NCI-H2196 treated with DMSO at 0.1 percent for 48 hours (cell line): Measurements from ENCODE around the gene SSH3.

ENCODE experiments used
- DNase-seq: peaks from one replicate; lab custom pipeline; 2025; ENCODE audit not compliant: unreplicated experiment; lab: John Stamatoyannopoulos, UW

The SSH3 gene

DNA sequence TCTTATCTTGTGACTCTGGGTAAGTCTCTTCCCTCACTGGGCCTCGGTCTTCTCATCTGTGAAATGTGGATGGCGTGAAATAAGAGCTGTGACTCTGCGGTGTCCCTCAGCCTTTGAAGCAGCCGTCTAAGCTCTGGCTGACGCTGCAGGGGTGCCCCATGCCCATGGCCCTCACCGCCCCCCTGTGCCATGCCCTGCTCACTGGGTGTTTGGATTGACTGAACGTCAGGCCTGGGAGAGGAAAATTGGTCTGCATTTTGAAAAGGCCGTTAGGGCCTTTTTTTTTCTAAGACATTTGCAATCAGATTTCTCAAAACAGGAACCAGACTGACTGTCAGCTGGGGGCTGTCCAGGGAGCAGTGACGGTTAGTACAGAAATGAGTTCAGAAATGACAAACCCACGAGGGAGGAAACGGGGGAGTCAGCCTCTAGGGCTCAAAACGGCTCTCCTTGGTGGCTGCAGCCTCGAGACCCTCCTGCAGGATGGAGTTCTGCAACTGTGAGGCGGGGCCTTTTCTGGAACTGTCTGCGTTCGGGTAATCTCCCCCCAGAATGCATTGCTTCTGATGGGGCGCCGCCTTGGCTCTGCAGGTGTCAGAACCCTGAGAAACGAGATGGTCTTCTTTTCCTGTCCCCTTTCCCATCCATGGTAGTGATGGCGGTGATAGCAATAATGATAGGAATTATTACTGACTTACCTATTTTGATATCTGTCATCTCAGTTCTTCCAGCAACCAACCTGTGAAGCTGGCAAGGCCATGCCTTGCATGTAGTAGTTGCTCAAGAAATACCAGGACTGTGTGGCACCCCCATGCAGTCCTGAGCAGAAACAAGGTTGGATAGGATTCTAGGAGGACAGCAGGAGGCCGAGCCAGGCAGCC is 35.0 kb upstream of the SSH3 start:
- no peak for DNase-seq

DNA sequence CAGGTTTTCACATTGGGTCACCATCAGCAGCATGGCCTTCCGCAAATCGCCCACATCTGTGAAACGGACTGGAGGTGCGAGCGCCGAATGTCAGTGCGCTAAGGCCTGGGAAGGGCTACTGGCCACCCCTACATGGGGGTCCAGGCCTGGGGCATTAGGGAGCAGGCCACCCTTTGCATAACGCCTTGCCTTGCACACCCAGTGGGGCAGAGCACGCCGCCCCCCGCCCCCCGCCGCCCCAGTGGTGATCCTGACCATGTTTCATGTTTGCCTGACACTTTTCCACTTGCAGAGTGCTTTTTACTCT is 34.4 kb upstream of the SSH3 start:
- no peak for DNase-seq

- DNase-seq, result no peak
Measured at GRCh38 chr11:67269401-67270255, 33.7 kb upstream of the SSH3 start.

- no peak for DNase-seq
Measured at GRCh38 chr11:67270256-67271204, 32.8 kb upstream of the SSH3 start.

GRCh38 chr11:67271205-67271540 is 32.2 kb upstream of the SSH3 start:
- DNase-seq, result no peak

- no peak for DNase-seq
Measured at GRCh38 chr11:67271541-67272284, 31.6 kb upstream of the SSH3 start.

GRCh38 chr11:67272327-67273259 is 30.7 kb upstream of the SSH3 start:
- DNase-seq, result no peak

- no peak for DNase-seq
Measured at GRCh38 chr11:67273260-67273990, 29.9 kb upstream of the SSH3 start.

GRCh38 chr11:67274768-67275605 is 28.3 kb upstream of the SSH3 start:
- no peak for DNase-seq

DNA sequence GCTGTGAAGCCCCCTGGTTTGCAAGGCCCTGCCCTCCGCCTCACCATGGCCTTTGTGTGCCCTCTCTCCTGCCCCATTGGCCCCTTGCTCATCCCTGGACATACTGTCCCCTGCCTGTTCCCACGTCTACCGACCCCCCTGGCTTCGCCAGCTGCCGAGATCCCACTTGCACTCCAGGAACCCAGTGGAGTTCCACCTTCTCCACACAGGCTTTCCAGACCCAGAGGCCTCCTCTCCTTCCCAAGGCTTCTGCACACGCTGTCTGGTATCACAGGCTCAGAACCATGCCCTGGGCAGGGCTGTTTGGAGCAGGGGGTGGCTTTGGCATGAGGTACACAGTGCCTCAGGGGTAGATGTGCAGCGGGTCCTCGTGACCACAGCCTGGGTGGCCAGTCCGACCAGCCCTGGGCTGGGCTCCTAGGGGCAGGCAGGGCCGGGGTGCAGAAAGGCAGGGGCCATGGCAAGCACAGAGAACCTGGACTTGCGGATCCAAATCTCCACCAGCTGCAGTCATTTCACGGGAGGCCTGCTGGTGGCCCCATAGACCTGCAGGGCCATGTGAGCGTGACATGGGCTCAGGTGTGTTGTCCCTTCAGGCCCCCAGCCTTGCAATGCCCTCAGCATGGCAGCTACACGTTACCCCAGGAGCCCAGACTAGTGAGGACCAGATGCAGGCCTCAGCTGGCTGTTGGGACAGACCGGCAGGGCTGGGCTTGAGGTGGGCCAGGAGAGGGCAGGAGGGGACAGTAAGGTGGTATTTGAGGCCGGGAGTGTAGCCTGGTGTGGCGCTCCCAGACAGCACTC is 27.5 kb upstream of the SSH3 start:
- no peak for DNase-seq

DNA sequence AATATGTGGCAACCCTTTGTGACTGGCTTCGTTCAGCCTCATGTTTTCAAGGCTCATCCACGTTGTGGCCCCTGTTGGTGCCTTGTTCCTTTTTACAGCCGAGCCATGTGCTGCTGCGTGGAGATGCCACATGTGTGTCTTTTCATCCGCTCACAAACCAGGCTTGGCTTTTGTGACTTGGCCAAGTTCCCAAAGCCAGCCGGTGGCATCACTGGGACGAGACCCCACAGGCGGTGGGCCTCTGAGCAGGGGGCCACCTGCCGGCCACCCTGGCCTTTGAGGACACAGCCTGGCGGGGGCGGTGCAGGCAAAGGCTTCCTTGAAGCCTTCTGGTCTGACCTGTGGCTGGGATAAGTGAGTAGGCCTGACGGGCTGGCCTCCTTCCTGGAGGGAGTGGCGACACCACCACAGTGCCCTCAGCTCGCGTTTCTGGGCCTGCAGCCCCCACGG is 26.5 kb upstream of the SSH3 start:
- no peak for DNase-seq

- DNase-seq, result peak; percentile 80
Measured at GRCh38 chr11:67277231-67277961, 25.9 kb upstream of the SSH3 start.

DNA sequence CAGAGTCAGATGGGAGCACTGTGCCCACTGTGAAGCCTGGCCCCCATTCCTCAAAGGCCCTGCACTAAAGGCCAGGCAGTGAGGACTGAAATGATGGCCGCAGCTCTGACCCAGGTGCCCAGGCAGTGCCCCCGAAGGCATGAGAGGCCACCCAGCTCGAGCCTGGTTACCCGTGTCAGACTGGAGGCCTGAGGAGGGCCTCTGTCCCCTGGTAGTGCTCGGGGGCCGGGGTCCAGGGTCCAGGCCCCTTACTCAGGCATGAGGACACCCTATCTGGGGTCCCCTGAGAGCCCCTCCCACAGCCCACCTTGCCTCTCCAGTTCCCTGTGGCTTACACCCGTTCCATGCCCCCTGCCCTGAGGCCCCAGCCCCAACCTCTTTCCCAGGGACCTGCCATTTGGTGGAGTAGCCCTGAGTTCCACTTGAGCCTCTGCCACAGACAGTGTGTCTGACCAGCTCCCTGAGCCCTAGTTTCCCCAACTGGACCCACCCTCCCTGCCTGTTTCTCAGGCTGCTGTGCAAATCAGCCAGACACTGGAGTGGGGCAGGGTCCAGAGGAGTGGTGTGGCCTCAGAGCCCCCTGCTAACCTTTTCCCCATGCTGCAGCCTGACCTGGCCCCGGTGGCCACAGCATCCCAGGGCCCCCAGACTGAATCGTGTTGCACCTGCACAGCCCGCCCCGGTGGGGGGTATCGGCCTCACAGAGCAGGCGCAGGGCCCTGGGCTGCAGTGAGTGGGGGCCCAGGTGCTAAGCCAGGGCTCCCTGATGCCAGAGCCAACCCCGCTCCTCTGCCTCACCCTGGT is 25.0 kb upstream of the SSH3 start:
- no peak for DNase-seq

DNA sequence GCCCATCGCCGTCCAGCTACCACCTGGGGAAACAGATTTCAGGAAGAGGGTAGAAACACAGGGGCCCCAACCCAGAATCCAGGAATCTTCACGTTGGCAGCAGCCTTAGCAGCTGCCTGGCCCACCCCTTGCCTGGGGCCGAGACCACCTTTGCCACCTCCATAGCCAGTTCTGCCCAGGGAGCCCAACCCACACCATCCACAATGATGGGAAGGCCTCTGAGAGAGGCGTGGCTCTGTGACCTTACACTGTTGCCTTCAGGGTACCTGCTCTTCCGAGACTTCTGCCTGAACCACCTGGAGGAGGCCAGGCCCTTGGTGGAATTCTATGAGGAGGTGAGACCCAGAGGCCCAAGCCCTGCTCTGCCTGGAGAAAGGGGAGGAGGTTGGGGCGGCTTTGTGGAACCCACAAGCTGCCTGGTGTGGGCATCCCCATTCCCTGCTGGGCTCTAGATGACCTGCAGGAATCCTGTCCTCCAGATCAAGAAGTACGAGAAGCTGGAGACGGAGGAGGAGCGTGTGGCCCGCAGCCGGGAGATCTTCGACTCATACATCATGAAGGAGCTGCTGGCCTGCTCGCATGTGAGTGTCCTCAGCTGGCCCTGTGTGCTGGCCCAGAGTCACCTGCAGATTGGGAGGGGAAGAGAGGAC is 24.3 kb upstream of the SSH3 start:
- no peak for DNase-seq
